NB4 (cell line): ENCODE data around the gene KDM6A.

Experiments
- DNase-seq: peaks from one replicate; pipeline ENCODE4 v3.0.0; 2010; ENCODE audit warnings: low read depth
- H3K4me3 ChIP-seq: one replicate; pipeline ENCODE4 v1.5.1; 2011; ENCODE audit warnings: mild to moderate bottlenecking, low read depth, low read length, moderate library complexity
- CTCF ChIP-seq: IDR thresholded peaks from one replicate; pipeline ENCODE4 v1.5.1; 2012; ENCODE audit warnings: low read depth, low read length
- MAX ChIP-seq: IDR thresholded peaks from 2 replicates; pipeline ENCODE4 v1.6.1; 2011; ENCODE audit warnings: low read depth, low read length
- MYC ChIP-seq: IDR thresholded peaks from 2 replicates; pipeline ENCODE4 v1.6.1; 2011; ENCODE audit warnings: low read depth, low read length
- POLR2A ChIP-seq: IDR thresholded peaks from 2 replicates; pipeline ENCODE4 v1.6.1; 2011; ENCODE audit warnings: mild to moderate bottlenecking; ENCODE audit not compliant: insufficient read length; ENCODE audit errors: extremely low read depth

KDM6A gene

GRCh38 chrX:44978976-44979375 lies 106.0 kb downstream of the KDM6A start:
- TF ChIP-seq POLR2A: no peak
- TF ChIP-seq CTCF: no peak
- TF ChIP-seq MYC: no peak
- no peak for TF ChIP-seq MAX
- no peak overlapping the region for H3K4me3 ChIP-seq
- no peak for DNase-seq

GRCh38 chrX:44980403-44980802 lies 107.4 kb downstream of the KDM6A start:
- TF ChIP-seq POLR2A (no peak), MYC (no peak), CTCF (no peak), MAX (no peak)
- DNase-seq: no peak
- H3K4me3 ChIP-seq: no peak overlapping the region

- TF ChIP-seq MYC (no peak), CTCF (no peak), POLR2A (no peak), MAX (no peak)
- no peak for DNase-seq
- no peak overlapping the region for H3K4me3 ChIP-seq
Observed at GRCh38 chrX:44980883-44981282, 107.9 kb downstream of the KDM6A start.

- TF ChIP-seq CTCF: no peak
- TF ChIP-seq MAX: no peak
- no peak for TF ChIP-seq POLR2A
- no peak for TF ChIP-seq MYC
- peak; percentile 26 for DNase-seq
- no peak overlapping the region for H3K4me3 ChIP-seq
Observed at GRCh38 chrX:44989995-44990770, 117.2 kb downstream of the KDM6A start.

- no peak overlapping the region for H3K4me3 ChIP-seq
- no peak for DNase-seq
- no peak for TF ChIP-seq MYC
- TF ChIP-seq POLR2A: no peak
- TF ChIP-seq CTCF: no peak
- TF ChIP-seq MAX: no peak
Observed at GRCh38 chrX:44992775-44993174, 119.8 kb downstream of the KDM6A start.

- no peak for DNase-seq
- H3K4me3 ChIP-seq: no peak overlapping the region
- TF ChIP-seq POLR2A: no peak
- no peak for TF ChIP-seq MAX
- TF ChIP-seq MYC: no peak
- TF ChIP-seq CTCF: no peak
Observed at GRCh38 chrX:44996277-44996676, 123.3 kb downstream of the KDM6A start.
